Stimulated activated CD4-positive, alpha-beta T cell treated with anti-CD3 and anti-CD28 coated beads, Interleukin-1b, Interleukin-23, amount 100 ng/mL, for 4 hours (primary cell): ENCODE results near the gene MMD2.

Source experiments
- DNase-seq, 2 donors: peaks; one replicate each; pipeline ENCODE4 v3.0.0-alpha.2; 2020; ENCODE audit warnings: low read depth in 2 of 2

MMD2 gene

DNA sequence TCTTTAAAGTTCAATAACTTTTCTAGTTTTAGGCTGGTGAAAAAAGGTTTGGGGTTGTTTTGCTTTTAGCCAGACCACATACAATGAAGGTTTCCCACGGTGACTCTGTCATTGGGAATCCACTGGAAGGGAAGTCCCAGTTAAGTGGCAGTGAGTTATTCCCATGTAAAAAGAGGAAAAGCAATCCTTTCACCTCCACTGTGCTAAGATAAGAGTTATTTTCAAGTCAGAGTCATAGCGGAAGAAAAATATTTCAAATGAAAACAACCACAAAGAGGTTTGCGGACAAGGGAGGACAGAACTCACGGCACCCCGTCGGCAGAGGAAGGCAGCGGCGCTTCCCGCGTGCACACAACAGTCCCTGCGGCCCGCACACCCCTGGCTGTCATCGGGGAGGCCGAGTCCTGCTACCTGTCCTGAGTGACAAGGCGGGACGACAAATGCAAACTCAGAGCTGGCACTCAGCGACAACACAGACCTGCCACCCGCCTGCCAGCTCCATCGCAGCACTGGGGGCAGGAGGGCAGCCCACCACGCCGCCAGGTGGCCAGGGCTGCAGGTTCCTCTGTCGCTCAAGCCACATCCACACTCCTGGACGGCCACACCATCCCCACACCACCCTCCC is 87.8 kb downstream of the MMD2 start:
- no peak for DNase-seq

DNA sequence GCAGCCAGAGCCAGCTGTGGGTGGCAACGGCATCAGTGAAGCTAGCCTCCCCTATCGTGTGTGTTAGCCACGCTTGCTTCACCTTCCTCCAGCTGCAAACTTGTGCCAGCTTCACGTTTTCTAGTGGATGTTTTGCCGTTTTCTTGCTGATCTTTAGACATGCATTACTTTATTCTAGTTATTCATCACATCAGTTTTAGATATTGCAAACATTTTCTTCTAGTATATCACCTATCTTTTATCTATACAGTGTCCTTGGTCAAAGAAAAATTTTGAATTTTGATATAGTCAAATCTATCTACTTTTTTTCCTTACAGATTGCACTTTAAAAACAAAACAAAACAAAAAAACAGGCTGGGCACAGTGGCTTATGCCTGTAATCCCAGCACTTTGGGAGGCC is 90.5 kb downstream of the MMD2 start:
- no peak for DNase-seq

DNA sequence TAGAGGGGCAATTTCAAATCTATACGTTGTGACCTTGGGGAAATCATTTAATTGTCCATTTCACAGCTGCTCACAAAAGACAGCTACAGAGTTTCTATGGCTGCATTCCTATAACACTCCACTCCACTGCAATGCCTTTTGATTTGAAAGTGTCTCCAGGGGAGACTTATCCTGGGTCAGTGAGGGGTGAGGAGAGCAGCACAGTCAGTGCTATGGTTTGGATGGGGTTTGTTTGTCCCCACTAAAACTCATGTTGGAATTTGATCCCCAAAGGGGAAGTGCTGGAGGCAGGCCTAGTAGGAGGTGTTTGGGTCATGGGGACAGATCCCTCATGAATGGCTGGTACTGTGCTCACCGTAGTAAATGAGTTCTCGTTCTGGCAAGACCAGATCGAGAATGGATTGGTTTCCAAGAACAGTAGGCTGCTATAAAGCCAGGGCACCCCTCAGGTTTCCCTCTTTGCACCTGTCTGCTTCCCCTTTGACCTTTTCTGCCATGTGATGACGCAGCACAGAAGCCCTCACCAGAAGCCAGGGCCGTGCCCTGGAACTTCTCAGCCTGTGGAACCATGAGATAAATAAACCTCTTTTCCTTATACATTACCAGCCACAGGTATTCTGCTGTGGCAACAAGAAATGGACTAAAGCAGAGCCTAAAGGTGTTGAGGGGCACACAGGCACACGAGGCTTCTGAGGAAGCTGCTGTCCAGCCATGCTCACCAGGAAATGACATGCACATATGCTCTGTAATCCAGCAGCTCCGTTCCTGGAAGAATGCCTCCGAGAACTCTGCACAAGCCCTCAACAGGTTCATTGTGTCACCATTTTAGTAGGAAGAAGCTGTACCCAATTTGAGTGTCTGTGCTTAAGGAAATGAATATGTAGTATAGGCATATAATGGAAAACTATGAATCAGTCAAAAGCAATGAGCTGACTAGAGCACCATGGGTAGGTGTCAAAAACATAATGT is 92.2 kb downstream of the MMD2 start:
- DNase-seq: no peak

DNA sequence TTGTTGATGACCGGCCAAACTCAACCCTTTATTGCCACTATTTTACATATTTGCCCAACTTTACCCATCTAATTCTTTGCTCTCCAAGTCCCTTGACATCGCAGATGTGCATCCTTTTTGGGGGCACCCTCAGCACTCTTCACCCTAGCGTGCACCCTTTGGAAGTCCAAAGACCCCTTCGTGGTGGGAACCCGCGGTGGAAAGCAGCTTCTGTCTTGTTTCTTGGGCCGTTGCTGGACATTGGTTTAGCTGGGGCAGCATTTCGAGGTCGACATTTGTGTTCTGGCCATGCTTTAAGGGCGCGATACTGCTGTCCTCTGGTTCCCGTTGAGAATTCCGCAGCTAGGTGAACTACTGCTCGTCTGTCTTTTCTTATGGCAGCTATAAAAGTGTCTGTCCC is 96.8 kb downstream of the MMD2 start:
- DNase-seq: no peak

DNA sequence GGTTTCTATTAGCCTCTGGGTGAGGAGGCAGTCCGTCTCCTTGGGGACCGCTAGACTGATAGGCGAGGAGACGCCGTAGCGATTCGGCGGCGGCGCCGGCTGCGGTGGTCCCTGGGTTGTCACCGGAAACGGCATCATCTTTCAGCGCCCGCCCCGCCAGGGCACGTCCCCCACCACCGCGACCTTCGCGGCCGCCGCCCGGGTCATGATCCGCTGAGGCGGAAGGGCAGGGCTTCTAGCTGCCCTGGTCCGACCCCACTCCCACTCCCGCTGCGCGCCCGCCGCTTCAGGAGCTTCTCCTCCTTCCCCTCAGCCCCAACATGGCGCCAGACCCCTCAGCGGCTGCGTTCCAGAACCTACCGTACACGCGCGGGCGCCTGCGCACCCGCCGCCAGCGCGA is 97.3 kb downstream of the MMD2 start, which contains the start of gene PAPOLB:
TSS of gene PAPOLB (minus strand) at position 358 of the 400 bp plus-strand sequence. CDS start at position 138, 220 bp downstream.
- DNase-seq: no peak

GRCh38 chr7:4861227-4861626 is 97.8 kb downstream of the MMD2 start:
- no peak for DNase-seq

DNA sequence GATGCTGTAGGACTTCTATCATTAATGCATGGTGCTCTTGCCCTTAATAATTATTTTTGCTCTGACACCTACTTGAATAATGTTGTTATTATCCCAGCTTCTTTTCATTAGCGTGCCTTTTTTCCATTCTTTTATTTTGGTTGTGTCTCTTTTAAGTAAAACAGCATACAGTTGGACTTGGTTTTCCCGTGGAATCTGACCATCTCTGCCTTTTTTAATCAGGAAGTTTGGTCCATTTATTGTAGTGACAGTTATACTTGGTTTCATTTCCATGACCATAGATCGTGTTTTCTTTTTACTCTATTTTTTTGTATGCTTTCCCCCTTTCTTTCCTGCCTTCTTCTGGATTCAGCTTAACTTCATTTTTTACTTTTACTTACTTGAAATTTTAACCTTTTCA is 101.8 kb downstream of the MMD2 start:
- DNase-seq: no peak

GRCh38 chr7:4856336-4857057 is 102.5 kb downstream of the MMD2 start:
- DNase-seq: no peak
